HG02571 (cell line): ENCODE data around the gene BARD1.
"Not testable (repeated sequence)": the region's sequence is repeated elsewhere in the genome, so short reads cannot be mapped to it uniquely, and the experiment has no call there.

ENCODE experiments used
- ATAC-seq: cut with Tn5 transposase; IDR thresholded peaks from one replicate; pipeline ENCODE4 v1.9.1; 2021; ENCODE audit warnings: mild to moderate bottlenecking, moderate library complexity; ENCODE audit not compliant: unreplicated experiment

The BARD1 gene

DNA sequence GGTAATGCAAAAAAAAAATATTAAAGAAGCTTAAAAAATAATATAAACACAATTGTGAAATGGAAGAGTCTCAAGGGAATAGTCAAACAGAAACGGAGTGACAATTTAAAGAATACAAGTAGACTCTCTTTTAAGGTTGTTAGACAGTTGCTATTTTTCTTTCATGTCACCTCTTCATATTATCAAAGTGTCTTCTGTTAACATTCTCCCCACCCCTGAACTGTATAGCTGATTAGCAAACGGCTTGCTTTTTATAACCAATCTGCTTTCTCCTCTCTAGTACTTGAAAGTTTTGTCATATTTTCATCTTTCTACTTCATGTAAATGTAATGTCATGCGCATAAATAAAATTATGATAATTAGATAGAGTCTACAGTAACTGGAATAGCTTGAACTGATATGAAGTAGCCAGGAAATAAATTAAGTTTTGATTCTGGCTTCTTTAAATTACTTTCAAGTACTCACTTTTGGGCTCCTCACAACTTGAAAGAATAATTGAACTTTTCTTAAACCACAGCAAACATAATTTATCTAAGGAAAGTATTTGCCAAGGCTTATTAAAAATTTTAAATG, 37.0 kb downstream of the BARD1 start:
- ATAC-seq: no peak

DNA sequence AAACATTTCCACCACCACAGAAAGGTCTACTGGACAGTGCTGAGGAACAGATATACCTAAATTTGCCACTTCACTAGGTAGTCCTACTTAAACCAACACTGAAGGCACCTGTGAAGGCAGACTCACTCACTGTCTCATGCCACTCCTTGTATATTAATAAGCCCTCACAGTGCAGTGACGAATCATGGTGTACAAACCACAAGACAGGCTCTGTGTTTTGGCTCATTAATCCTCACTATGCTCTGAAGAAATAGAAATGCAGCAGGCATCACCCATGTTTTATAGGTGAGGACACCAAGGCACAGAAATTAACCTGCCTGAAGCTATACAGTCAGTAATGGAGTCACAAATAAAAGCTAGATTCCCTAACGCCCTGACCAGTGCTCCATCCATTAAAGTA, 44.3 kb downstream of the BARD1 start:
- ATAC-seq: no peak

DNA sequence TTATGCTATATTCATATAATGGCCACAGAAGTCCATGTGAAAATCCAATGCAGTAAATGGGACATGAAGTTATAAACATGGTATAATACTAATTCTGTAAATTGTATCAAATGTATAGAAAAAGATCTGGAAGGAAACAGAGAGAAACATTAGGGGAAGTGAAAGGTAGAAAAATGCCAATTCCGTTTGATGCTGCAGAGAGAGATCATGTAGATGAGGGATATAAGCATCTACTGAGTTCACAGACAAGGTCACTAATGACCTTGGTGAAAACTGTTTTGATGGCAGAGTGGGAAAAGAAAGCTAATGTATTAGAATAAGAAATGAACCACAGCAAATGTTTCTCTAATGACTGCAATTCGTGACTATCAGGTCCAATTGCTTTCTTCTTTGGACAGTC, 56.0 kb downstream of the BARD1 start:
- no peak for ATAC-seq

DNA sequence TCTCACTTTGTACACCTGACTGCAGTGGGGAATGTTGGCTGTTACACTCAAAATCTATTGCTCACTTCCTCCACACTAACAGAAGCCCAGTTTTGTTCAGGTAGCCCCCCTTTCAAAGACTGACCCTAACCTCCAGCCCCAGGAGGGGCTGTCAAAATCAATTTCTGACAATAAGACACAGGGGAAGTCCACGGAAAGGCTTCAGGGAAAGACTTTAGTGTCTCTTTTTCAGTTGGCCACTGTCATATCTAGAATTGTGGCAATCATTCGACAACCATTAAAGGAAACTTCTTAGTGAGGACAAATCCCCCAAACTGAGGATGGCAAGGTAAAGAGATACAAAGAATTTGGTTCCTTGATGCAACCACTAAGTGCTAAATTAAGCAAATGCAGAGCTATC, 59.0 kb downstream of the BARD1 start:
- no peak for ATAC-seq

DNA sequence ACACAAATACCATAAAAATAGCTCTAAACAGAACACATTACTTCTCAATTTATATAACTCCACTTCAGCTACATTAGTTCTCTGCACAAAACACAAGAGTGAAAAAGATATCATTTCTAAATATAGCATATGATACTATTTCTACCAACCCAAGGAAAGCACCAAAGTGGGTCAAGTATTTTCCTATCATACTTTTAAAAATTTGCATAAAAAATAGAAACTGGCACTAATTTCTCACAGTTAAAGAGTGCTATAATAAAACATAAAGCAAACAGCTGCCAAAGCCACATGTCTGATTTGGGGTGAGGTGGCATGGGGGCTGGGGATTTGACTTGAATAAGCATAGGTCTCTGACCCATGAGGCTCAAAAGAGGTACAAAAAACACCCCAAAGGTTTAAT, 61.5 kb downstream of the BARD1 start:
- ATAC-seq: no peak

DNA sequence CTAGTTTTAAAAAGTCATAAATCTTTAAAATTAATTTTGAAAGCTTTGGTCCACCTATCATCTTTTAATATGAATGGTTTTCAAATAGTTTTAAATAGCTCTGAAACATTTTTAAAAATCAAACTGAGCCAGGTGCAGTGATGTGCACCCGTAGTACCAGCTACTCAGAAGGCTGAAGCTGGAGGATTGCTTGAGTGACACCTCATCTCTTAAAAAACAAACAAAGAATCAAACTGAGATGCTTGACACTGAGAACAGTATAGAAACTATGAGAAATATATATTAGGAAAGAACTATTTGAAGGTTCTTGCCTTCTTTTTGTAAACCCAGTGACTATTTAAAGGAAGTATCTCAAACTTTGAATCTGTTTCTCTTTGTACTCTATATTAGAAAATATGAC, 67.4 kb downstream of the BARD1 start:
- ATAC-seq: no peak

DNA sequence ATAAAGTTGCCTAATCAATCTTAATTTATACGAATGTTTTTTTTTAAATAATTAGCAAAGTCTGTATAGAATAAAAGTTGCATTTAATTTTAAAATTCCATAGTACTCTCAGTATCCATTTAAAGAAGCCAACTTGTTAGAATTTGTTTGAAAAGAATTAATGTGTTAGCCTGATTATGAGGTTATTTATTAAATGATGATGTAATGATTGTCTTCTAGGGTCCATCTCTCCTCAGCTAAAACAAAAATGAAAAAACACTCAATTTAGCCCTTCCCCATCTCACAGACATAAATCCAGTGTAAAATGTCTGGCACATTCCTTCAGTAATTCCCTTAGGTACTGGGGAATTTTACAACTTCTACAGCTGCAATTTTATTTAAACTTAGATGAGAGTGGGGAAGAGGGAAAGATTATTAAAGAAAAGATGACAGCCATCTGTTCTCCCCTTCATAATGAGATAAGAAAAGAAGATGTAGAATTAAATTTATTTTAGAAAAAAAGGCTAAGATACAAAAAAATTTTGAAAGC, 68.6 kb downstream of the BARD1 start:
- ATAC-seq: no peak

DNA sequence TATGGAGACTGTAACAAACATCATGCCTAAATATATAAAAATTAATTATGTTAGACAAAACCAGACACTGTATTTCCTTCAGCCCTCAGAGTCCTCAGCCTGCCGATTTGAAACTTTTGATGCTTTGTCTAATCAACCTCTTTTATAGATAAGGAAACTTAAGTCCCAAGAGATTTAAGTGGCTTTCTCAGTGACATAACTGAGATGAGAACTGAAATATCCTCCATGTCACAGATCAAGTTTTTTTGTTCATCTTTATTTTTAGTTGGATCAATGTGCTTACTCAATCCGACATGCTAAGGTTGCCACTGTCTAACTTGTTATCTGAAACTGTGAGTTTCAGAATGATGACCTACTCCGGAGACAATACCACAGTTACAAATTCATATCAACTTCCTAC, 72.3 kb downstream of the BARD1 start:
- peak; percentile 97 for ATAC-seq

DNA sequence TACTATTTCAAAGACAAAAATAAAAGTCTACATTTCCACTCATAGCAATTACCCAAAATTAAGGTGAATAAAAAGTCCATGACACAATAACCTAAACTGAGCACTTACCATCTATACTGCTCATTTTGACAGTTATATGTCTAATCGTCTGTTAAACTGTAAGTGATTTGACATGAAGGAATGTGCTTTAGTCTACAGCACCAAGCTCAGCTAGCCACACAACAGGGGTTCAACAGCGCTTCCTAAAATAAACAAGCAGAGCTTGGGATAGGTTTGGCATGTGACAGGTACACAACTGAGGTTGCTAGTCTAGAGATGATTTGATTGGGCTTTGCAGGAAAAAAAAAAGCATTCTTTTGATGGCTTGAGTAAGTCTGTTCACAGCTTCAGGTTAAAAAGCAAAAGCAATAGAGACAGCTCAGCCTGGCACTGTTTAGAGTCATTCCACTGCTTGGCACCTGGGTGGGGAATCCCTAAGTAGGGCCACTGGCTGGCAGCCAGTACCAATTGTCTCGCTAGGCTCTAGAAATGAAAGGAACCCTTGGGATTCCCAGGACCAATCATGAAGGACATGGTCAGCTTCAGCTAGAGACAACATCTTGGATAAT, 78.6 kb downstream of the BARD1 start:
- ATAC-seq: peak; percentile 60

DNA sequence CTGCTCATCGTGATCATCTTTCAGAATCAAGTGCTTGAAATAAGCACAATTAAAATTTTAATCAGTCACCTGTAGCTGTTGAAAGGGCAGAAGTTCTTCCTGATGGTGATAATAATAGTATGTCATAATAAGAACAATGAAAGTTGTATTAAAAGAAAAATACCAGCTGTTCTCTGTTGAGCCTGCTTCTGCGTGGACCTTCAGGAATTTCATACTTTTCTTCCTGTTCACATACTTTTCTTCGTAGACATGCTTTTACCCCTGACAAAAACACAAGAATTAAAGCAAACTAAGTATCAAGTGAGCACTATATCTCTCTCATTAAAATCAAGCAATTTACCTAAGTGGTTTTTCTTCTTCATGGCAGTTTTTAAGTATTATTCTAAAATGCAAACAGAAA, 79.2 kb downstream of the BARD1 start:
- ATAC-seq: no peak

DNA sequence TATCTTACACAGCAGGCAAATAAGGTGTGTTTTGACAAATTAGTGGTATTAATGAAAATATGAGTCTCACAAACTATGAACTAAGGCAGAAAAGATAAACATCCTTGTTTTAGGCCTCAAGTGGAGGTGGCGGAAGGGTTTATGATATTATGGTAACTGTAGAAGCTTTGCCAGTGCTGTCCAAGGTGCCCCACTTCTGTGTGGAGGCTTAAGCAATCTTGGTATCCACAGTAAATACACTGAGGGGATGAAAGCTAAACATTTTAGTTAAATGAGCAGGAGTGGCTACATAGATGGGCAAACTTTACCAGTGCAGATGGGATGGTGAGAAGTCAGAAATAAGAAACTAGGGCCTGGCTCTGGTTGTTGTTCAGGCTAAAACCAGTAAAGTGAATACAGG, 84.7 kb downstream of the BARD1 start:
- no peak for ATAC-seq

DNA sequence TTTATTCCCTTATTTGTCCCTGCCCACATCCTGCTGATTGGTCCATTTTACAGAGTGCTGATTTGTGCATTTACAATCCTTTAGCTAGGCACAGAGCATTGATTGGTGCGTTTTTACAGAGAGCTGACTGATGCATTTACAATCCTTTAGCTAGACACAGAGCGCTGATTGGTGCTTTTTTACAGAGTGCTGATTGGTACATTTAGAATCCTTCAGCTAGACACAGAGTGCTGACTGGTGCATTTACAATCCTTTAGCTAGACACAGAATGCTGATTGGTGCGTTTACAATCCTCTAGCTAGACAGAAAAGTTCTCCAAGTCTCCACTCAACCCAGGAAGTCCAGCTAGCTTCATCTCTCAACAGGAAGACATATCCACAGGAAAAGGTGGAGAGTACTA, 91.6 kb downstream of the BARD1 start:
- not testable (repeated sequence) for ATAC-seq

DNA sequence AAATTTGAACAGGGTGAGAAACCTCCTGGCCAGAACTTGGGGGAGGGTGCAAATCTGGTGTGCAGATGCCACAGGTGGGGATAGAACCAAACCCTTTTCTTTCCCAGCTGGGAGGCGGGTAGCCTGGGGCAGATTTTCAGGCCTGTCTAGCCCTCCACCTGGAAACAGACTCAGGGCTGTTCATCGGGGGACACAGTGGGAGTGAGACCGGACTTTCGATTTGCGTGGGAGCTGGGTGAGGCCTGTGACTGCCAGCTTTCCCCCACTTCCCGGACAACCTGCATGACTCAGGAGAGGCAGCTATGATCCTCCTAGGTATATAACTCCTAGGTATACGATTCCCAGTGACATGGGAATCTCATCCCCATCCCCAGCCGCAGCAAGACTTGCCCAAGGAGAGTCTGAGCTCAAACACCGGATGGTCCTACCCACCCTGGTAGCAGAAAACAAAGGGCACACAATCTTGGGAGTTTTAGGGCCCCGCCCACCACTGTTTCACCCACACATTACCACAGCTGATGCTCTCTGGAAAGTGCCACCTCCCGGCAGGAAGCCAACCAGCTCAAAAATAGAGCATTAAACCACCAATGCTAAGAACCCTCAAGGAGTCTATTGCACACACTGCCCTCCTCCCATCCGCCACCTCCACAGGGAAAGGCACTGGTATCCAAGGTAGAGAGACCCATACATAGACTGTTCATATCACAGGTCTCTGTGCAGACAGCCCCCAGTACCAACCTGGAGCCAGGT, 92.5 kb downstream of the BARD1 start:
- no peak for ATAC-seq

DNA sequence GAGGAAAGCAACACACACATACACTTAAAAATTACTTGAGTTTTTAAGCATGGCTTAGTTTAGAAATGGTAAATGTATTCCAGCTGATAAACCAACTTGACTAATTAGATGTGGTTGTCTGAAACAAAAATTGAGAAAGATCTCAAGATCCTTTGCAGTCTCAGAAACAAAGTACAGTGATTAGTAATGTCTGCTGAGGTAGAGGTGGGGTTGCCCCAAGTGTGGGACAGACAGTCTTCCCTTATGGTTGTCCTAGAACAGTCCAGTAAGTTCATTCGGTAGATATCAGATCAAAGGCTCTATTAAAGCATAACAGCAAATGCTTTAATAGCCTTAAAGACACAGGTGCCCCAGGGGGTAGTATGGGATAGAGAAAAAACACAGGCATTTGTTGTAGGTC, 94.5 kb downstream of the BARD1 start:
- no peak for ATAC-seq

DNA sequence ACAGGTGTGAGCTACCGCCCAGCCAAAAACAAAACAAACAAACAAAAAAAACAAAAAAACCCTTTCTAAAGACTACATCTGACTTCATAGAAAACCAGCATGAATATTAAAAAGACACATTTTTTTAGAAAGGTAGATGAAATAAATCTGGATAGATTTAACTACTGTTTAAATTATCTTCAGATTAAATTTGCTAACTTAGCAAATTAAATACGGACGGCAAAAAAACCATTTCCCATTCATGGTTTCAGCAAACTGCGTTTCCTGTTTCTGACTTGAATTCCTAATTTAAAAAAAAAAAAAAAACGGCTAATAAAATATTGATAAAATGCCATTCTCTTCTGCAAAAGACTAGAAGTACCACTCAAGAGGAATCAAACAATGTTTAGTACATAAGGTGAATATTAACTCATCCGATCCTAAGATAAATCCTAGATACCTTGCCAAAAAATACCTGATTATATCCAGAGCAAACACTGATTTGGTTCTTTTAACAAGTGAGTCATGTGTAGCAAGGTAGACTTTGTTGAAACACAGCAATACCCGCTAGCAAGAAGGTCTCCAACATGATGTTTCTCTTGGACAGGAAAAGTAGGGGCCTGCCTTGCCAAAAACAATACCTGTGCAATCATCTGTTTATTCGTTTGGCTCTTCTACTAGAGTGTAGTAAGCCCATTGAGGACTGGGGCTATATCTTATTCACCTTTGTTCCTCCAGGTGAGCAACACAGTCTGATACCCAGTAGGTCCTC, 96.2 kb downstream of the BARD1 start:
- ATAC-seq: no peak

DNA sequence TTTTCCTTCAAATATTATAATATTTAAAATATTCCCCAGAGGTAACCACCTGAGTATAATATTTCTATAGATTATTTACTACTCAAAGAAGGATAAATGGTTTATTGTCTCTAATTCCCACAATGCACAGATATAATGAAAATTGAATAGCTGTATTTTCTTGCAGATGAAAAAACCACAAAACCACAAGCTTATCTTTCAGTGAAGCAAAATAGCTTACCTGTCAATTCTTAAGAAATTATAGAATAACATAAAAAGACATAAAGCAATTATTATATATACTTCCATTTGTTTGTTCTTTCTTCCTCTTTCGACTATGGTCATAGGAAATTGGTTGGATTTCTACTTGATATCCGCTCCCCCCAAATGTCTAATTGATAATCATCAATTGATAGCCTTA, 98.8 kb downstream of the BARD1 start:
- no peak for ATAC-seq

DNA sequence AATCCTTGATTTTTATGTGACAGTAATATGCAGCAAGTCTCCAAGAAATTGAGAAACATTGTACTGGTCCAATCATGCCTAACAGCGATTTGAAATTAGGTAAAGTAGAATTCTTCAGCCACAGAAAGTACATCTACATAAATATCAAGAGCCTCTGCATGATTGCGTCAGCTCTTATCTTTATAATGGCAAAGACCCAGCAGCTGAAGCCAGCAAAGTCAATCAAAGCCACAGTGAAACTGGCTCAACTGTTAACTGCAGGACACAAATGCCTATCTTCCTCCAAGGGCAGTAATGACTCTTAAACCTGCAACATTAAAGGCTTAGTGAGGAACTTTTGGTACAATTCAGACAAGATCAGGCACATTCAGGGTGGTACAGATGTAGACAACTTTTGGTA, 102.5 kb downstream of the BARD1 start:
- ATAC-seq: no peak

DNA sequence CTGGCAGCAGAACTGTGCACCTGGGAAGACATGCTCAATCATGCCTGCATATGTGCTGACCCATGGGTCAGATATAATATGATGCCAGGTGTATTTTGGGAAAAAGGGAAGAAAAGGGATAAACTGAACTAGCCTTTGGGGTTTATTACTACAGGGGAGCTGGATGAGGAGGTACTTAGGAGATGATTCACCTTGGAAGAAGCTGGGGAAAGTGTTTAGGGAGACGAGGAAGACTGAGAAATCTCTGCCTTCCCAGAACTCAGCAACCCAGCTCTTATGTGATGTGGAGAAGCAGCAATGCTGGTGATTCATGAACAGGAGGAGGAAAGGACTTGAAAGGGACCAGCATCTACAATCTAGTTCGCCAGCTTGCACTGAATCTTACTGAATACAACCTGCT, 110.2 kb downstream of the BARD1 start:
- ATAC-seq: no peak

DNA sequence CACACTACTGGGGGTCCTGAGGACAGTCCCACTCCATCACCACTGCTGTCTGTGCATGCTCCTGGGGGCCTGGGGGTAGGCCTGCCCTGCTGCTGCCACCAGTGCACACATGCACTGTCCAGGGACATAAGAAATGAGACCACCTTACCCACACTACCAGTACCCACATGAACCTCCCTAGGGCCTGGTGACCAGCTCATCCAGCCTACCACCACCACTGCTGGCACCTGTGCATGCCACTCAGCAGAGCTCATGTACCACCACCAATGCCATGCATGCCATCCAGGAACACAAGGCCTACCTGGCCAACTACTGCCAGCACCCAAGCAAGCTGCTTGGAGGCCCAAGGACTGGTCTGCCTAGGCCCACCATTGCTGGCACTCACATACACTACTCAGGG, 112.8 kb downstream of the BARD1 start:
- no peak for ATAC-seq

DNA sequence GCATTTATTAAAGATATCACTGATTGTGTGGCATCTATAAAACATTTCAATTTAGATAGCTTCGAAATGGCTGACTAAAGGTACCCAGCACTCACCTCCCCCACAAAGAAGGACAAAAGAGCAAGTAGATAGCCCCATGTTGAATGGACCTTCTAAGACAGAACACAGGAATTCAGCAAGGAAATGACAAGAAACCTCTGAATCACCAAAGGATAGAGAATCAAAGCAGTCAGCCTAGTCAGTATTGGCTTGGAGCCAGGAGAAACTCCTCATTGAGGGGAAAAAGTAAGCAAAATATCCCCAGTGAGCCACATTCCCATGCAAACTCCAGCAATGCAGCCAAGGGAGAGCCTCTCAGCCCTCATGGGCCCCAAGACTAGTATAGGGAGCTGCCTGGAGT, 113.7 kb downstream of the BARD1 start:
- no peak for ATAC-seq

DNA sequence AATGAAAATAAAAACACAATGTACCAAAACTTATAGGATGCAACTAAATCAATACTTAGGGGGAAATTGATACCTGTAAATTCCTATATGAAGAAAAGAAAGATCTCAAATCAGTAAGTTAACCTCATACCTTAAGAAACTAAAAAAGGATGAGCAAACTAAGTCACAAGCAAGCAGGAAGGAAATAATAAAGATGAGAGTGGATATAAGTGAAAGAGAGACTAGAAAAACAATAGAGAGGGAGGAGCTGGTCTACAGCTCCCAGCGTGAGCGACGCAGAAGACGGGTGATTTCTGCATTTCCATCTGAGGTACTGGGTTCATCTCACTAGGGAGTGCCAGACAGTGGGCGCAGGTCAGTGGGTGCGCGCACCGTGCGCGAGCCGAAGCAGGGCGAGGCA, 125.9 kb downstream of the BARD1 start:
- ATAC-seq: not testable (repeated sequence)

DNA sequence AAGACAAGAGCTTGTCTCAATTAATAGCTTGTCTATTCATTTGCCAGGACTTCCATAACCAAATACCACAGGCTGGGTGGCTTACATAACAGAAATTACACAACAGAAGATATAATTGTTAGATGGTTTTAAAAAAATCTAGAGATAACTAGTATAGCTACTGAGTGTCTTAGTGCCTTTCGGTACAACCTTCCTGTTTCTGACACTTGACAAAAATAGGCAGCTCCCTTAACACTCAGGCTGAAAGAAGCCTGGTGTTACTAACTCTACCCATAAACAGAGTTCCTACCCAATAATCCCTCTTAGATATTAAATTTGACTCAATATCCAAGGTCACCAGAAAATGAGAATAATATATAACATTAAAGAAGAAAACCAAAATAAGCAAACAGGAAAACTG, 129.7 kb downstream of the BARD1 start:
- ATAC-seq: no peak
